Urothelium cell line (cell line): ENCODE measurements around the gene ZNF516.
A peak's percentile ranks its signal among the peaks of the same experiment; 100 is the strongest.

Source experiments
- DNase-seq: peaks from one replicate; pipeline ENCODE4 v3.0.0; 2011; ENCODE audit warnings: low spot score, mixed read lengths
- FAIRE-seq: peaks from 2 replicates; lab custom pipeline; 2011; peaks lifted over from hg19 to GRCh38; lab: Jason Lieb, UNC

ZNF516 gene

GRCh38 chr18:76386071-76386470, 109.0 kb downstream of the ZNF516 start:
- no peak for FAIRE-seq
- no peak for DNase-seq

GRCh38 chr18:76385681-76385975, 109.4 kb downstream of the ZNF516 start:
- FAIRE-seq (no peak), DNase-seq (no peak)

- FAIRE-seq: no peak
- no peak for DNase-seq
Measured at GRCh38 chr18:76384861-76385680, 110.0 kb downstream of the ZNF516 start.

GRCh38 chr18:76384114-76384790, 110.8 kb downstream of the ZNF516 start:
- no peak for DNase-seq
- FAIRE-seq: no peak

- DNase-seq (no peak), FAIRE-seq (no peak)
Measured at GRCh38 chr18:76383636-76384035, 111.4 kb downstream of the ZNF516 start.

GRCh38 chr18:76382275-76382674, 112.8 kb downstream of the ZNF516 start:
- no peak for DNase-seq
- FAIRE-seq: no peak

GRCh38 chr18:76380791-76381405, 114.1 kb downstream of the ZNF516 start:
- no peak for FAIRE-seq
- peak; percentile 49 for DNase-seq

- FAIRE-seq: no peak
Measured at GRCh38 chr18:76380127-76380729, 114.8 kb downstream of the ZNF516 start.

GRCh38 chr18:76379226-76380126, 115.6 kb downstream of the ZNF516 start:
- FAIRE-seq (no peak), DNase-seq (no peak)

More at GRCh38 chr18:76380127-76380729, 114.8 kb downstream of the ZNF516 start:
- DNase-seq: no peak

GRCh38 chr18:76378526-76379215, 116.4 kb downstream of the ZNF516 start:
- DNase-seq: no peak
- no peak for FAIRE-seq

- DNase-seq: no peak
- no peak for FAIRE-seq
Measured at GRCh38 chr18:76377359-76377756, 117.7 kb downstream of the ZNF516 start.

GRCh38 chr18:76376668-76377358, 118.2 kb downstream of the ZNF516 start:
- DNase-seq (no peak), FAIRE-seq (no peak)

- FAIRE-seq: no peak
- DNase-seq: no peak
Measured at GRCh38 chr18:76376225-76376624, 118.8 kb downstream of the ZNF516 start.

GRCh38 chr18:76374330-76375281, 120.4 kb downstream of the ZNF516 start:
- no peak for FAIRE-seq
- no peak for DNase-seq

GRCh38 chr18:76373297-76373696, 121.7 kb downstream of the ZNF516 start:
- FAIRE-seq: no peak
- no peak for DNase-seq

- DNase-seq (no peak), FAIRE-seq (no peak)
Measured at GRCh38 chr18:76371301-76372203, 123.5 kb downstream of the ZNF516 start.

- FAIRE-seq: no peak
- no peak for DNase-seq
Measured at GRCh38 chr18:76370686-76371085, 124.4 kb downstream of the ZNF516 start.
